MM.1S (cell line): ENCODE measurements around the gene USP40.

ENCODE experiments used
- DNase-seq: peaks from one replicate; pipeline ENCODE4 v3.0.0-alpha.2; 2015
- H2AFZ ChIP-seq: fragments of 300-600 bp; sonication (generic); 2 replicates; pipeline ENCODE4 v1.6.0; 2016; ENCODE audit warnings: antibody characterized with exemption, low read length
- H3F3A ChIP-seq: fragments of 300-600 bp; sonication (generic); 2 replicates; pipeline ENCODE4 v1.6.1; 2016; ENCODE audit warnings: mild to moderate bottlenecking, antibody characterized with exemption, low read length, moderate library complexity, mixed read lengths; ENCODE audit not compliant: insufficient read depth
- H3K27ac ChIP-seq: fragments of 300-600 bp; sonication (generic); 2 replicates; pipeline ENCODE4 v1.5.1; 2016; ENCODE audit warnings: mild to moderate bottlenecking, low read length
- H3K27me3 ChIP-seq: fragments of 300-600 bp; sonication (generic); replicated peaks from 2 replicates; pipeline ENCODE4 v1.6.0; 2016; ENCODE audit warnings: low read length; ENCODE audit not compliant: insufficient read depth
- H3K36me3 ChIP-seq: fragments of 300-600 bp; sonication (generic); replicated peaks from 2 replicates; pipeline ENCODE4 v1.6.1; 2016; ENCODE audit warnings: mild to moderate bottlenecking, low read length, mixed read lengths; ENCODE audit not compliant: insufficient read depth
- H3K4me1 ChIP-seq: fragments of 300-600 bp; sonication (generic); 2 replicates; pipeline ENCODE4 v1.6.1; 2016; ENCODE audit warnings: low read length, mixed read lengths
- H3K4me2 ChIP-seq: fragments of 300-600 bp; sonication (generic); 2 replicates; pipeline ENCODE4 v1.6.0; 2016; ENCODE audit warnings: low read depth, low read length
- H3K4me3 ChIP-seq: fragments of 300-600 bp; sonication (generic); 2 replicates; pipeline ENCODE4 v1.5.1; 2016; ENCODE audit warnings: low read length, mixed read lengths
- H3K79me2 ChIP-seq: fragments of 300-600 bp; sonication (generic); 2 replicates; pipeline ENCODE4 v1.6.1; 2016; ENCODE audit warnings: mixed run types, low read length, mixed read lengths
- H3K9ac ChIP-seq: fragments of 300-600 bp; sonication (generic); 2 replicates; pipeline ENCODE4 v1.6.1; 2016; ENCODE audit warnings: low read length, mixed read lengths
- H3K9me2 ChIP-seq: fragments of 300-600 bp; sonication (generic); replicated peaks from 2 replicates; pipeline ENCODE4 v1.6.1; 2016; ENCODE audit warnings: mild to moderate bottlenecking, low read length, mixed read lengths; ENCODE audit not compliant: insufficient read depth
- H3K9me3 ChIP-seq: fragments of 300-600 bp; sonication (generic); replicated peaks from 2 replicates; pipeline ENCODE4 v1.6.1; 2016; ENCODE audit warnings: mild to moderate bottlenecking, low read length, mixed read lengths; ENCODE audit not compliant: insufficient read depth
- H4K20me1 ChIP-seq: fragments of 300-600 bp; sonication (generic); 2 replicates; pipeline ENCODE4 v1.6.1; 2016; ENCODE audit warnings: mild to moderate bottlenecking, low read length, moderate library complexity, mixed read lengths; ENCODE audit not compliant: insufficient read depth
- CTCF ChIP-seq: fragments of 300-600 bp; sonication (generic); IDR thresholded peaks from 2 replicates; pipeline ENCODE4 v1.5.1; 2016; ENCODE audit warnings: antibody characterized with exemption, low read length, mixed read lengths
- EZH2 ChIP-seq: fragments of 300-600 bp; sonication (generic); optimal IDR thresholded peaks from 2 replicates; pipeline ENCODE3; 2017; ENCODE audit warnings: low read depth, mild to moderate bottlenecking, antibody characterized with exemption, low read length, mixed read lengths
- EZH2phosphoT487 ChIP-seq: fragments of 300-600 bp; sonication (generic); IDR thresholded peaks from 2 replicates; pipeline ENCODE4 v1.6.1; 2018; ENCODE audit warnings: antibody characterized with exemption, low read length

The USP40 gene

GRCh38 chr2:233498126-233498525 lies 68.5 kb downstream of the USP40 start:
- Histone ChIP-seq H2AFZ (no peak overlapping the region), H3K4me3 (no peak overlapping the region), H3K36me3 (no peaks in the 10 kb centered on the region), H3K9me2 (no peaks in the 10 kb centered on the region), H3K4me2 (no peak overlapping the region), H3K9me3 (no peaks in the 10 kb centered on the region), H3K9ac (no peak overlapping the region), H3K27ac (no peak overlapping the region), H3K79me2 (no peaks in the 10 kb centered on the region), H4K20me1 (no peaks in the 10 kb centered on the region), H3K27me3 (no peaks in the 10 kb centered on the region), H3F3A (no peaks in the 10 kb centered on the region), H3K4me1 (0 out of 2 replicates have a peak, but pooled peaks cover 9% of the 10 kb centered on the region)
- DNase-seq: no peak
- no peak for TF ChIP-seq EZH2phosphoT487
- TF ChIP-seq EZH2: no peak
- TF ChIP-seq CTCF: no peak

- no peaks in the 10 kb centered on the region for H3K9me3 ChIP-seq
- no peaks in the 10 kb centered on the region for H3K36me3 ChIP-seq
- H3K9ac ChIP-seq: no peak overlapping the region
- H4K20me1 ChIP-seq: no peaks in the 10 kb centered on the region
- no peak overlapping the region for H3K4me3 ChIP-seq
- no peak overlapping the region for H3K4me2 ChIP-seq
- no peaks in the 10 kb centered on the region for H3F3A ChIP-seq
- H3K27ac ChIP-seq: no peak overlapping the region
- H3K79me2 ChIP-seq: no peaks in the 10 kb centered on the region
- no peaks in the 10 kb centered on the region for H3K9me2 ChIP-seq
- H3K4me1 ChIP-seq: 0 out of 2 replicates have a peak, but pooled peaks cover 9% of the 10 kb centered on the region
- H3K27me3 ChIP-seq: no peaks in the 10 kb centered on the region
- TF ChIP-seq CTCF: no peak
- no peak for TF ChIP-seq EZH2
- TF ChIP-seq EZH2phosphoT487: no peak
- no peak overlapping the region for H2AFZ ChIP-seq
- no peak for DNase-seq
Observed at GRCh38 chr2:233497692-233498091, 68.9 kb downstream of the USP40 start.

DNA sequence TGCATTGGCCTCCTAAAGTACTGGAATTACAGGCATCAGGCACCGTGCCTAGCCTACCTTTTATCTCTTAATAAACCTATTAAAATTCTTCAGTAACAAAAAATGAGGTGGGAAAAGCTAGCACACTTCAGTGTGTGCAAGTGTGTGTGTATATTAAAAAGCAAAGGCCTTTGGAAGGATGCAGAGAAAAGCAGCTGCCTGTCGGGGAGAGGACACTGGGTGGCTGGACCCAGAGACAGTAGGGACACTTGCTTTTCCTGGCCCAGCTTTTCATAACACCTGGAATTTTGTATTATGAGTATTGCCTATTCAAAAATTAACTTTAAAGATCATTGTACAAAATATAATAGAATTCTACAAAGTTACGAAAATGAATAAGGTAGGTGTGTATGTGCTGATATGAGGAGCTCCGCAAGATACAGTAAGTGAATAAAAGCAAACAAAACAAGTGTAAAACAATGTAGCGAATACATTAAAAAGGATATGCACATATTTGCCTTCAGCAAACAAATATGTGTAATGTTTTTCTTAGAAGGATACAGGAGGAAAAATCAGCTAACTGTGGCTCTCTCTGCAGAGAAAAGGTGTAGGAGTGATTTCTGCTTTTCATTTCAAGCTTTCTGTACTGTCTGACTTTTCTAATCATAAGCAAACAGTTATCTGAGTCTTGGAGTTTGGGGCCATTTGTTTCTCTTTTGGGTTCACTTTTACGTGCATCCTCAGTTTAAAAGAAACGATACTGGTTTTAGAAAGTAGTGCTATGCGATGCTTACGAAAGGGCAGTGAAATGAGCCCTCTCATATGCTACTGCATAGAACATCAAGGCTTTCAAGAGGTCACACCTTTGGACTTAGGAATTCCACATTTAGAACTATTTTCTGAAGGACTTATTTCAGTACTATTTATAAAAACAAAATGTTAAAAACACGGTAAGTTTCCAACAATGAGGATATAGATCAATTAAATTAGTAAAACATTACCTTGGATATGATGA lies 70.8 kb downstream of the USP40 start:
- Histone ChIP-seq H3K4me3 (no peak overlapping the region), H3K4me2 (no peak overlapping the region), H3K79me2 (no peaks in the 10 kb centered on the region), H3K27me3 (no peaks in the 10 kb centered on the region), H3K9ac (no peak overlapping the region), H3K9me2 (no peaks in the 10 kb centered on the region), H3F3A (no peaks in the 10 kb centered on the region), H3K27ac (no peak overlapping the region), H4K20me1 (no peaks in the 10 kb centered on the region), H2AFZ (no peak overlapping the region), H3K36me3 (no peaks in the 10 kb centered on the region), H3K9me3 (no peaks in the 10 kb centered on the region), H3K4me1 (0 out of 2 replicates have a peak, but pooled peaks cover 9% of the 10 kb centered on the region)
- DNase-seq: no peak
- TF ChIP-seq CTCF (no peak), EZH2phosphoT487 (no peak), EZH2 (no peak)
